Thymus (tissue), 11 donors: Measurements from ENCODE around the gene ELFN2. TPM values are rescaled to one million over a fixed set of nuclear protein-coding genes. Genes with fewer than 3 reads are reported as not detected.
A peak's percentile ranks its signal among the peaks of the same experiment; 100 is the strongest.

Experiments used
- DNase-seq, 9 donors: peaks; one replicate each; pipeline ENCODE4 v3.0.0-alpha.2; 2013; ENCODE audit warnings: low spot score in 9 of 9, low read depth in 6 of 9, missing footprints in 1 of 9
- H3K27ac ChIP-seq, 2 donors: one replicate each; pipeline ENCODE4 v1.5.1; 2013; ENCODE audit warnings: control low read depth in 1 of 2, low read depth in 1 of 2, low read length in 1 of 2, mild to moderate bottlenecking in 1 of 2, moderate library complexity in 1 of 2
- H3K27me3 ChIP-seq, 2 donors: one replicate each; pipeline ENCODE4 v1.5.1; 2013; ENCODE audit warnings: low read length in 1 of 2; ENCODE audit not compliant: control insufficient read depth in 2 of 2, insufficient read depth in 1 of 2
- H3K36me3 ChIP-seq, 2 donors: one replicate each; pipeline ENCODE4 v1.5.1; 2013; ENCODE audit warnings: low read length in 1 of 2, mild to moderate bottlenecking in 1 of 2, moderate library complexity in 1 of 2; ENCODE audit not compliant: control insufficient read depth in 2 of 2, insufficient read depth in 2 of 2
- H3K4me1 ChIP-seq, 2 donors: one replicate each; pipeline ENCODE4 v1.5.1; 2013; ENCODE audit warnings: low read length in 2 of 2; ENCODE audit not compliant: control insufficient read depth in 2 of 2, insufficient read depth in 2 of 2
- H3K4me3 ChIP-seq, 2 donors: one replicate each; pipeline ENCODE4 v1.5.1; 2013; ENCODE audit warnings: low read length in 2 of 2, control low read depth in 1 of 2, mild to moderate bottlenecking in 1 of 2
- H3K9me3 ChIP-seq, 2 donors: one replicate each; pipeline ENCODE4 v1.5.1; 2013; ENCODE audit warnings: low read length in 1 of 2, mild to moderate bottlenecking in 1 of 2; ENCODE audit not compliant: control insufficient read depth in 2 of 2, insufficient read depth in 1 of 2
- WGBS: extraction: QIAGEN DNeasy Blood & Tissue Kit; methylation state at CpG from one replicate; pipeline ENCODE4 v1.1.7; 2013; 5-methylcytosine and 5-hydroxymethylcytosine counted together
- polyA plus RNA-seq: library from polyadenylated mRNA; stranded (reverse); fragments of 200-250 nt; gene quantifications from one replicate; pipeline ENCODE4 v1.2.3, GENCODE V29; 2013
- total RNA-seq: library from RNA; stranded (reverse); fragments of 120-200 nt; gene quantifications from one replicate; pipeline ENCODE4 v1.2.4, GENCODE V29; 2013
- donor health status: healthy.

Gene ELFN2
- total and polyA plus RNA-seq, 2 donors, result 0.28 to 1.5 TPM

DNA sequence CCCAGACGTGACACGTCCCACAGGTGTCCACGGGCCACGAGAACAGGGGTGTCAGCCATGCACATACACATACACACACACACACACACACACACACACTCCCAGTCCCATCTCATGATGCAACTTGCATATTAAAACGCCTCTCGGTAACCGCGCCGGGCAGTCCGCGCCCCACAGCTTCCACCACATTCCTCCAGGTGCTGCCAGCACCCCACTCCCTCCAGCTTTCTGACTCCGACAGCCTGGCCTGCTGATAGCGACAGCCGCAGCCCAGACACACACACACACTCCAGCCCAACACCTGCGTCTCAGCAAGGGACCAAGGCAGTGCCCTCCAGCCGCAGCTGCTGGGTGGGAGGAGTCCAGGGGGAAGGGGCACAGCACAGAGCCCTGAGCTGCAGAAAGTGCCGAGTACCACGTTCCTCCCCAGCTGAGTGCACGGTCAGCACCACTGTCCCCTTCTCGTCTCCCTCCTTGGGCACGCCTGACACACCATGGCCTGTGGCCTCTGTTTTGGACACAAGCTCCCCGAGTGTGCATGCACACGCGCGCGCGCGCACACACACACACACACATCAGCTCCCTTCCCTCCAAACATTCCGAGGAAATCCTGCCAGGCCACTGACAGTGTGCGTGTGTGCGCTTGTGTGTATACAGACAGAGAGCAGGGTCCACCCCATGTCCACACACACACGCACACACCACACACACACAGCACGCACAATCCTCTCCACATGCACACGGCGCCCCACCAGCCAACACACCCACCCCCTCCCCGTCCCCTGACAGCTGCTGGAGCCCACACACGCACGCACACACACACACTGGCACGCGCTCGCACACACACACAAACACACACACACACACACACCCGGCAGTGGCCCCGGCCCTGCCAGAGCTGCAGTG lies 1.2 kb downstream of the ELFN2 start:
- Histone ChIP-seq H3K27ac (peak overlapping the region in 1 of 2 donors; percentile 8), H3K36me3 (no peaks in the 10 kb centered on the region), H3K27me3 (peaks cover 27 to 85% of the 10 kb centered on the region in 2 donors), H3K9me3 (no peaks in the 10 kb centered on the region), H3K4me3 (peak overlapping the region in 1 of 2 donors; percentile 58), H3K4me1 (peaks cover 30 to 53% of the 10 kb centered on the region in 2 donors)
- DNase-seq, result peak in 8 of 9 donors; percentile 37 to 83 (median 55)
- WGBS, result 20% methylated on average over 43 of the region's 43 CpGs

DNA sequence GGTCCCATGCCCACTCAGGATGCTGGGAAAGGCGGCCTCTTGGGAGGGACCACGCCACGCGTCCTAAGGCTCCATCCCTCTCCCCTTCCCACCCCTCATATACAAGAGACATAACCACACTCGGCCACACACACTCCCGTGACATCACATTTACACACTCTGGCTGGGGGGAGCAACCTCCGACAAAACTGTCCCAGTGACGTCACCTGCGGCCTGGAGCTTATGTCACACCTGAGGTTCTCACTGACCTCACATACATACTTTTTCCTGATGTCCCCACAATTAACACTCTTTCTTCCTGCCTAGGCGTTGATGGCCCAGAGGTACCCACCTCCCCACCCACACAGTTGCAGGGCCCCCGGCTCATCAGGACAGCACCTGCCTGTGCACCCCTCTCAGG lies 1.9 kb downstream of the ELFN2 start:
- peaks cover 33 to 60% of the 10 kb centered on the region in 2 donors for H3K4me1 ChIP-seq
- DNase-seq, result no peak
- H3K9me3 ChIP-seq, result peaks cover 0 to 3% of the 10 kb centered on the region in 2 donors
- no peak overlapping the region for H3K27ac ChIP-seq
- WGBS, result 80% methylated on average over 11 of the region's 11 CpGs
- peak overlapping the region in 1 of 2 donors; percentile 58 for H3K4me3 ChIP-seq
- peaks cover 34 to 86% of the 10 kb centered on the region in 2 donors for H3K27me3 ChIP-seq
- H3K36me3 ChIP-seq, result no peaks in the 10 kb centered on the region

DNA sequence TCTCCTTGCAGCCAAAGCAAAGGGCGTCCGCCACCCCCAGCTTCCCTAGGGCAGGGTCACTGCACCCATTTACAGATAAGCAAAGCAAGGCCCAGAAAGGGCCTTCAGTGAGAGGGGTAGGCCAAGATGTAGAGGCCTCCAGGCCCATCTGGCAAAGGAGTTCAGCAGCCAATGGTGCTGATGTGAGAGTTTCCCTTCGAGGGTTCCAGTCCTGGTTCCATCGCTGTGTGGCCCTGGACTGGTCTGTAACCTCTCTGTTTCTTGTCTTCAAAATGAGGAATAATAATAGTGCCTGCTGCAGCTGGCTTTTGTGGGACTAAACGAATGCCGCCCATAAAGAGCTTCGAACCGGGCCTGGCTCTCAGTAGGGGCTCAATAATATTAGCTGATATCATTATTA lies 4.0 kb downstream of the ELFN2 start:
- WGBS, result 96% methylated on average over 8 of the region's 8 CpGs
- DNase-seq, result no peak
- Histone ChIP-seq H3K4me3 (no peak overlapping the region), H3K36me3 (no peaks in the 10 kb centered on the region), H3K4me1 (peaks cover 37 to 73% of the 10 kb centered on the region in 2 donors), H3K27me3 (peaks cover 44 to 93% of the 10 kb centered on the region in 2 donors), H3K27ac (no peak overlapping the region), H3K9me3 (peaks cover 0 to 4% of the 10 kb centered on the region in 2 donors)

DNA sequence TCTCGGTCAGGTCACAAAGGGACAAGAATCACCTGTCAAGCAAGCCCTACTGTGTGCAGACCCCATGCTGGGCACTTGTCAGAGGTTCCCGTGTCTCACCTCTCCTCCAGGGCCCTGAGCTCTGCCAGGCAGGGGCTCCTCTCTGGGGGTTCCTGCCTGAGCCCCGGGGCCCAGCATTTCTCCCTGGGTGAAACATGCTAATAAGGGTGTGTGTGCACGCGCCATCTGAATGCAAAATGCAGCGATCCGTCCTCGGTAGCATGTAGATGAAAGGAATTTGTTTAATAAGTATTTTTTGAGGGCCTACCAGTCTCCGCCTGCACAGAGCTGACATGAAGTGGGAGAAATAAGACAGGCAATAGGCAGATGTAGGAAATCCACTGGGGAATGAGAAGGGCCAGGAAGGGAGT lies 5.8 kb downstream of the ELFN2 start:
- Histone ChIP-seq H3K27ac (no peak overlapping the region), H3K4me1 (peaks cover 33 to 77% of the 10 kb centered on the region in 2 donors), H3K9me3 (peaks cover 0 to 4% of the 10 kb centered on the region in 2 donors), H3K36me3 (no peaks in the 10 kb centered on the region), H3K4me3 (no peak overlapping the region), H3K27me3 (peaks cover 30 to 92% of the 10 kb centered on the region in 2 donors)
- DNase-seq, result no peak
- 92% methylated on average over 9 of the region's 9 CpGs for WGBS

DNA sequence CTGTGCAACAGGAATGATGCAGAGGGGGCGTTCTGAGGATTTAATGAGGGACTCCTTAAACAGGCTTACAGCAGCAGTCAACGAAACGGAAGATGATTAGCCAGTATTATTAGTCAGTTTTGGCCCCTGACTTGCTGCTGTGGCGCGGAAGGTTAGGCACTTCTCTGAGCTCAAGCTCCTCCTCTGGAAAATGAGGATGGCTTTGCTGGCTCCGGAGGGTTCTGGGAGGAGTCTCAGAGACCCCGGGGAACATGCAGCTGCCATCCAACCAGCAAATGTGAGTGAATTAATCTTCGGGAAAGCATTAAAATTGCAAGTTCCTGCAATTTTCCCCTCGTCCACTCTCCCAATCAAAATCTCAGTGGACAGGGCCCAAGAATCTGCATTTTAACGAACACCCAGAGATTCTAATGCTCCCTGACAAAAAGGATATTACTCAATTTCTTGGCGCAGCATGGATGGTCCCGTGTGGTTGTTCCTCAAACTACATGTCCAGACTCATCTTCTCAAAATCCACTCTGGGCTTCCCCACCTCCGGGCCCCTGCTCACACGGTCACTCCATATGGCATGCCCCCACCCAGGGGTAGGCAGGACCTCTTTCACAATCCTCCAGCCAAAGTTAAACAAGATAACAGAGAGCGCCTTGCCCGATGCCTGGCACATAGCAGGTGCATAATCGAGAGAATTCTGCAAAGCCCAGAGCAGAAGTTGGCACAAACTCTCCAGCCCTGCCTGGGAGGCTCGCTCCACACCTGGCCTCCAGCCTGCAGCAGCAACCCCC lies 6.4 kb downstream of the ELFN2 start:
- Histone ChIP-seq H3K9me3 (peaks cover 0 to 4% of the 10 kb centered on the region in 2 donors), H3K4me3 (peak overlapping the region in 1 of 2 donors; percentile 47), H3K4me1 (peaks cover 32 to 77% of the 10 kb centered on the region in 2 donors), H3K36me3 (no peaks in the 10 kb centered on the region), H3K27me3 (peaks cover 30 to 92% of the 10 kb centered on the region in 2 donors), H3K27ac (no peak overlapping the region)
- 51% methylated on average over 18 of the region's 18 CpGs for WGBS
- DNase-seq, result no peak

DNA sequence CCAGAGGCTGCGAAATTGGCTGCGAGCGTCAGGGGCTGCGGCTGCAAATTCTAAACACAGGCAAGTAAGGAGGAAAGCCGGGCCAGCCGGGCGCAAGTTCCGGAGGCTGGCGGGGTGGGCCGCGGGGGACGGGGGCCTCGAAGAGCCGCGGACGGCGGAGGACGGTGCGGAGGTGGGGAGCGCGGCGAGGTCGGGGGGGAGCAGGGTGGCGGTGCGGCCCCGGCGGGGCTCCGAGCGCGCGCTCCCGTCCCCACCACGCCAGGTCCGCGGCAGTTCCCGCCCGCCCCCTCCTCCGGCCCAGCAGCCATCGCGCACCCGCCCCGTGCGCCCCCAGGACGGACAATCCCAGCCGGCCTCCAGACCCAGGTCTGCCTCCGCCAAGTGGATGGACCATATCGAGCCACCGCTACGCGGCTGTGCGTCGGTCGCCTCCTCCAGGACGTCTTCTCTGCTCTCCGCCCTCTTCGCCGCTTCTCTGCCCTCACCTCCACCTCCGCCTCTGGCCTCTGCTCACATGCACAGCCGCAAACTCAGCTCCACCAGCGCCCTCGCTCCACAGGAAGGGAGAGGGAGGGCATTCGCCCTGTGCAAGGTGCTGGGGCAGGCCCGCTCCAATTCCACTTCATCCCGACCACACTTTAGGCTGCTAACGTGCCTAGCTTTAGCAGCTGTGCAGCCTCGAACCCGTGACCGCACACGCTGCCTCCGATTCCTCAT lies 7.2 kb downstream of the ELFN2 start:
- H3K27ac ChIP-seq, result no peak overlapping the region
- DNase-seq, result peak in 1 of 9 donors; percentile 51
- peaks cover 26 to 72% of the 10 kb centered on the region in 2 donors for H3K4me1 ChIP-seq
- H3K27me3 ChIP-seq, result peaks cover 30 to 89% of the 10 kb centered on the region in 2 donors
- no peaks in the 10 kb centered on the region for H3K36me3 ChIP-seq
- H3K4me3 ChIP-seq, result peak overlapping the region in 1 of 2 donors; percentile 47
- peaks cover 0 to 4% of the 10 kb centered on the region in 2 donors for H3K9me3 ChIP-seq
- WGBS, result under 1% methylated on average over 70 of the region's 70 CpGs

DNA sequence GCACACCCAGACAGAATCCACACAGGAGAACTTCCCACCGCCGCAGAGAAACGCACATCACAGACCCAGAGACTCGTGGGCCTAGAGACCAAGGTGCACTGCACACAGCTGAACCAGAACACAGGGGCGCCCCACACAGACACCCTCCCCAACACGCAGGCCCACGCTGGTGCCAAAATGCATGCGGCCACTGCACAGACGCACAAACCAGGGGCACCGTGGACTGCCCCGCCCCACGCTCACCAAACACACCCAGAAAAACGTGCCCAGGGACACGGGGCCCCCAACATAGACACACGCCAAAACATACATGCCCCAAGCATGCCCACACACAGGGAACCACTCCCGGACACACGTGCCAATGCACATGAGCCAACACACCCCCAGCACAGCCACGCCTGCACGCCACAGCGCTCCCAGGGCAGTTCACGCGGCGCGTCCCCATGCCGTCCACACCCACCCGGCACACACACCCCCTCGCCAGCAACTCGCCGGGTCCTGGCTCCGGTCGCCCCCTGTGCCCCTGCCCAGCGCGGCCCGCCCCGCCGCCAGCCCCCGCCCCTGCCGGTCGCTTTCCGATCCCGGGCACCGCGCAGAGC lies 7.8 kb downstream of the ELFN2 start:
- H3K4me3 ChIP-seq, result peak overlapping the region in 1 of 2 donors; percentile 47
- peaks cover 30 to 85% of the 10 kb centered on the region in 2 donors for H3K27me3 ChIP-seq
- 29% methylated on average over 43 of the region's 43 CpGs for WGBS
- H3K9me3 ChIP-seq, result peaks cover 0 to 4% of the 10 kb centered on the region in 2 donors
- no peak overlapping the region for H3K27ac ChIP-seq
- H3K4me1 ChIP-seq, result peaks cover 26 to 65% of the 10 kb centered on the region in 2 donors
- no peaks in the 10 kb centered on the region for H3K36me3 ChIP-seq
- no peak for DNase-seq

DNA sequence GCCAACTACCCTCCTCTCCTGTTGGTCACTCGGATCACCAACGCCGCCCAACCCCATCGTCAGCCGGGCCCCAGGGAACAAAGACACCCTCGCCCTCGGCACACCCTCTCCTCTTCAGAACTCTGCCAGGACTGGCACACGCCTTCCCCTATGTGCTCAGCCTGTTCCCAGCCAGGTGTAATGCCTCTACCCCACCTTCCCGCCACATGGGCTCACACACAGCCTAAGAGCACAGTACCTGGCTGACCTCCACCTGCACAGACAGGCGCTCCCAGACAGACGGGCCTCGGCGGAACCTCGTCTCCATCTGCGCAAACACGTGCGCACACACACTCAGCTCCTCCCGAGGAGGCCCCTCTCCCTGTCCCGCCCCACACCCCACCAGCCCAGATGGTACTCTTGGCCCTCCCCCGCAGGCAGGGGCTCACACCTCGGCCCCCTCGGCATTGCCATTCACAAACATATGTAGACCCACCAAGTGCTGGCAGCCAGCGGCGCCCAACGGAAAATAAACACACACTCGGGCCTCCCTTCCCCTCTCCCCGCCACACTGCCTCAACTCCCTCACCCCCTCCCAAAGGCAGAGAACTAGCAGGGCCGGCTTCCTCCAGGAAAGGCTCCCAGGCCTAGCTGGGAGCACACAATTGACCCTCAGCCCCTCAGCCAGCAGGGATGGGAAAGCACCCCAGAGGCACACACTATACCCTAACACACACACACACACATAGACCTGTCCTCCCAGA lies 8.5 kb downstream of the ELFN2 start:
- H3K4me1 ChIP-seq, result peaks cover 26 to 63% of the 10 kb centered on the region in 2 donors
- DNase-seq, result no peak
- peaks cover 30 to 78% of the 10 kb centered on the region in 2 donors for H3K27me3 ChIP-seq
- H3K9me3 ChIP-seq, result peaks cover 0 to 4% of the 10 kb centered on the region in 2 donors
- H3K27ac ChIP-seq, result no peak overlapping the region
- H3K36me3 ChIP-seq, result no peaks in the 10 kb centered on the region
- WGBS, result 89% methylated on average over 28 of the region's 28 CpGs
- H3K4me3 ChIP-seq, result no peak overlapping the region
